Germinal center (tissue), 1 donor: ENCODE measurements around the gene IRF6.
A peak's percentile ranks its signal among the peaks of the same experiment; 100 is the strongest.

ENCODE experiments used
- DNase-seq: peaks from one replicate; pipeline ENCODE4 v3.0.0; 2012; ENCODE audit warnings: mixed read lengths, low spot score

The IRF6 gene

DNA sequence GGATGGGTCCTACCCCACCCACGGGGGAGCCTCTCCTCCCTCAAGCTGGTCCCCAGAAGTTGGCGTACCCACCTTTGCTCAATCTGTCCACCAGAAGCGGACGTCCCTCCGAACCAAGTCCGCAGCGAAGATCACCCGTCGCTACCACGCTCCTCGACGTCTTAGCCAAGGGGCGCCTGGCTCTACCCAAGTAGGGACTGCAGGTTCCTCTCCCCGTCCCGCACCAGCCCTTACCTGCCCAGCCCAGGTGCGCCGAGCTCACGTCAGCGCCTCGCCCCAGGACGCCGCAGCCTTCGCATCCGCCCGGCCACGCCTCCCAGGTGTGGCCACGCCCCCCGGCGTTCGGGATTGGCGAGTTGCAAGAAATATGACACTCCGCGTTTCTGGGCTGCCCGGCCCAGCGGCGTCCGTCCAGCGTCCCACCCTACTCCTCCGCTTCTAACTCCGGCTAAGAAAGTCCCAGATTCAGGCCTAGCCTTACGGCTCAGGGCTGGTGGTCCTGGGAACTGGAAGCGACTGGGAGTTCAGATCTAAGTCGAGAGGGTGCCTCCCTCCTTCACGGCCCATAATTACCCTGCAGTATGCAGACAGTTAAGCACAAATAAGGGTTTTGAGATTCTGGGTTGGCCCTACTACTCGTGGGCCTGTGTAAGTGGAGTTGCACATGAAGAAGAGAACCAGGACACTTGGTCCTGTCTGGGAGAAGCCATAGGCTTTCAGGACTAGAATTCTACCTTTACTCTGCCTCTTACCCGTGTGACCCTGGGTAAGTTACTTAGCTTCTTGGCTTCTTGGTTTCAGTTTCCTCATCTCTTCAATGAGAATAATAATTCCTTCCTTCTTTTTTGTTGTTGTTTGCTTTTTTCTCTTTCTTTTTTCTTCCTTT is at the start of gene IRF6:
TSS of gene IRF6 (minus strand) at position 268 of the 886 bp plus-strand sequence. CDS start 4,729 bp downstream, outside the sequence.
- DNase-seq: peak; percentile 88

DNA sequence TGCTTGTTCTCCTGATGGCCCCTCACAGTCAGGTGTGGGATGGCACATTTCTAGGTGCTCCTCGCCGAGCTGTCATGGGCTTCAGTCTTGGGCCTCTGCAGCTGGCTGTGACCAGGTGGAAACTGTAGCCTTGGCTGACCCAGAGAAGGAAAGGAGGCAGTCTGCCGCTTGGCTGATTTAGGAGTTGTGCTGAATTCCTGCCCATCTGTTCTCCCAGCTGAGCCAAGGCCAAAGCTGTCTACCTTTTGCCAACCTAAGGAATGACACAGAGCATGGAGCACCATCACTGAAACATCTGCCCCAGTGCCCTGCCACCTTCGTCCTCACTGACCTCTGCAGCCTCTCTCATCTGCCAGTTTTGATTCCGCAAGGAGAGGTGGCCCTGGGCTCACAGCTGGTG is 49.7 kb upstream of the IRF6 start:
- DNase-seq: no peak

DNA sequence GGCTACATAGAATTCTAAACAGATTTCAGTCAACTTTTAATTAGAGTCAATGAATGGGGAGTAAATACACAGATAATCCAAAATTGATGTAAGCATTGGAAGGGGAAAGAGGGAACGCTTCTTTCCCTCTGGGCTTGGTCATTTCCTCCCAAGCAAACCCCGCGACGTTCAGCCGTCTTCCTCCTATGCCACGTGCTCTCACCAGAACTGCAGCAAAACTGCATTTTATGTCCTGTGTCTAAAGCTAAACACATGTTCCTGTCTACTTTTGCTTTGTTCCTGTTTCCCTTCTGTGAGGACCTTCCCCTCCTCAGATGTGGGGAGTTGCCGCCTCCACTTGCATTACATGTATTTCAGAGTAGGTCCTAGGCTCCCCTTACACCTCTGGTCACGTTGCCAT is 49.1 kb upstream of the IRF6 start:
- DNase-seq: no peak

DNA sequence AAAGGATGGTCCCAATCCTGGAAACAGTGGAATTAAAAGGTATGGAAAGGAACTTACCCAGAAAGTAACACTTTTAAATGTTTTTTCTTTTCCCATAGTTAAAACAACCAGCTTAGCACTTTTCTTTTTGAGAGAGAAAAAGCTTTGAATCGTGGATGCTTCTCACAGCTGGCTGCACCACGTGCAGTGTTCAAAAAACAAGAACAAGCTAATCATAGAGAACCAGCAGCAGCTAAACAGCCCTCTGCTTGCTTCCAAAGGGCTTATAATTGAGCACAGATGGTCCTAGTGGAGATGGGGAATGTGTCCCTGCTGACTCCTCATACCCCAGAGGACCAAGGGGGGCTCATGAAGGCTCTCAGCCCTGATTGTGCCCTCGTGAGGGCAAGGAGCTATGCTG is 48.3 kb upstream of the IRF6 start:
- DNase-seq: no peak

DNA sequence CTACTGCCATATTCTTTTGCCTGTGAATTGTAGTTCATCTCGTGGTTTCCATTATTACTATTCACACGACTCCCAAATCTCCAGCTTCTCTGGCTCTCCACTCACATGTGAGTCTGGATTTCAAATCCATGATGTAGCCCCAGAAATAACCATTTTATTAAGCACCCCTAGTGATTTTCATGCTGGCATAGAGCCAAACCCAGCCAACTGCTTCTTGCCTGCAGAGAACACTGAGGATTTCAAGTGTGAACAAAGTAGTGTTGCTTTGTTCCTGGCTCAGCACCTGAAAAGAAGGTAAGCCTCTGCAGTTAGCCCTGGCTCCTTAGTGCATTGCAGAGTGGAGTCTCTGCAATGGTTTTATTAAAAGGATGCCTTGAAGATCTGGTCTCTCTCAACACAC is 47.7 kb upstream of the IRF6 start:
- no peak for DNase-seq

DNA sequence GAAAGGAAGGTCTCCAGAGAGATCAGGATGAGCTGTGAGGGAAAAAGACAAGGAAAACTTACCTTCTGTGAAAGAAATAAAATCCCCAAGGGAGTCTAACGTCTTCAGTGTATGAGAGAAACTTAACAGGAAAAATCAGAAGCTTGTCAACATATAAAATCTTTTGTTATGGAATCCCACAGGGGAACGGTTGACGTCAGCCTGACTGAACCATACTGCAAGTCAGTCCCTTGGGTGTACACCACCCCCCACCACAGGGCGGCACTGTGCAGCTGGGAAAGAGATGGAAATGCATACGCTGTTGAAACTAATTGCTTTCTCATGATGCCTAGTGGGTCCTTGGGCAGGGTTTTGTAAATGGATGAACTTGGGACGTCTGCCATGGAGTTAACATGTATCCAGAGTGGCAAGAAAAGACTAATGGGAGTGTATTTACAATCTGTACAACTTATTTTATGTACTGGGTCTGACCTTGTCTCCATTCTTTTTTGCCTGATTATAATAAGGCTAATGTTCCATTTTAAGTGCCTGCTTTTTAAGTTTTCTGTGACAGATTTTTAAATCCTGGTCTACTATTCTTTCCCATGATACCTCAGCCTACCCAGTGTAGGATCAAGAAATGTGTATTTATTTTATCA is 44.5 kb upstream of the IRF6 start:
- DNase-seq: peak; percentile 30

DNA sequence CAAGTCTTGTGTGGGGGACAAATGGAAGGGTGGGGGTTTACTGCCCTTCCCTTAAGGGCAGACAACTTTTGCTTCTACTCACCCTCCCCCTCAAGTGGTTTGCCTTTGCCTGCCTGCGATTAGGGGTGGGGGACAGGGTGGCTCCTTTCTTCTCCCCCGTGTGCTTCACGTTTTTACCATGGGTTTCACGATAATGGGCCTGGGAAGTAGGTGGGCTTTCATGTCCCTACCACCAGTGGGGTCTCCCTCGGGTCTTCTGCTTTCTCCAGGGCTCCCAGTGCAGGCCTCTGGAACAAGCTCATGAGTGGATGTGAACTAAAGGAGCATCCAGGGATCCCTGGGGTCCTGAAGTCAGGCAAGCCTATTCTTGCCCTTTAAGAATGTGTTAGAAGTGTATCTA is 43.4 kb upstream of the IRF6 start:
- no peak for DNase-seq

DNA sequence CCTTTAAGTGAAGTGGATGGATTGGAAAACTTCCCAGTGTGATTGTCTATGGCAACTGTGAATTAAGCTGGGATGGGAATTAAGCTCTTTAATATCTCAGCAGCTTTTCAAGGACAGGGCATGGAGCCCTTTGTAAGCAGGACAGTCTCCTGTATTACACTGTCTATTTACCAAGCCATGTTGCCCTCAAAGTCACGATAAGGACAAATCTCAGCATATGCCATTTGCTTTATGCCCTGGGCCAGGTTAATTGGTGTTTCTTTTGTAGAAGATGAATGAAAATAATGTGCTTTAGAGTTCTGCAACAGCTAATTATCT is 39.4 kb upstream of the IRF6 start:
- no peak for DNase-seq

GRCh38 chr1:209844695-209845407 is 38.9 kb upstream of the IRF6 start:
- DNase-seq: no peak

DNA sequence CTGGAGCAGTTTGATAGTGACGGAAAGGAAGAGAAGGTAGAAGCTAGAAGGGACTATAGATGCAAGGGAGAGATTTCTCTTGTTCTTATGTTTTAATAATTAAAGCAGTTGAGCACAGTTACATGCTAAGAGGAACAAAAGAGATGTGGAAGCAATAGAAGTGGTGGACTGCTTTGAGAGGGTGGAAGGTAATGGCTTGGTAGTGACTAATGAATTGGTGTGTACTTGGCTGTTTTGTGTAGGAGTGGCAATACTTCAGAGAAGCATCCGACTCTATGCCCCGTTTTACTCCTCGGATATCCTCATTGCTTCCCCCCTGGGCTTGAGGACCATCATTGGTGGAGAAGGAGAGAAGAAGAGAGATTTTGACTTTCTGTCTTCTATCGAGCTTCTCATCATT is 34.7 kb upstream of the IRF6 start:
- DNase-seq: no peak

DNA sequence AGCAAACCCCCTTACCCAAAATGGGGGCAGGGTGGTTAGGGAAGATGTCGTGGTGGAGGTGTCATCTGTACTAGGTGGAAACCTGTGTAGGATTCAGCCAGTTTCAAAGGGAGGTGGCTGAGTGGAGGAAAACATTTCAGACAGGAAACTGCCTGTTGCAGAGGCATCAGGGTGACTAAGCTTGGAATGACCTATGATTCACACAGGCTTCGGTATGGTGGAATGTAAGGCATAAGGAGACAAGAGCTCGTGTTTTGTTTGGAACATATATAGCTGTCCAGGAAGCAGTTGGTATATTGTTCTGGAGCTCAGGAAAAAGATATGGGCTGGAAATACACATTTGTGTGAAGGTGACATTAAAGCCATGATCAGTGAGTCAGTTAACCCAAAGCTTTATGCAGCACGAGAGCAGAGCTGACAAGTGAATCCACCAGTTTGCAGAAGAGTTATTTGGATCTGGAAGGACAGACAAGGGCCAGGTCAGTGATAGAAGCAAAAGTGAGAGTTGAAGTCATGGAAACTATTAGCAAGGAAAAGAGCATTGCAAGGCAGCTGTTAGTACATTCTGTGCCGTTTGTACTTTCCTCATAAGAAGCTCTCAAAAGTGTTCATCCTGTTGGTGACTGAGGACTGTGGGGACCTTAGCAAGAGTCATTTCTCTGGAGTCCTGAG is 34.1 kb upstream of the IRF6 start:
- DNase-seq: no peak

- DNase-seq: no peak
Measured at GRCh38 chr1:209838537-209838936, 32.6 kb upstream of the IRF6 start.

DNA sequence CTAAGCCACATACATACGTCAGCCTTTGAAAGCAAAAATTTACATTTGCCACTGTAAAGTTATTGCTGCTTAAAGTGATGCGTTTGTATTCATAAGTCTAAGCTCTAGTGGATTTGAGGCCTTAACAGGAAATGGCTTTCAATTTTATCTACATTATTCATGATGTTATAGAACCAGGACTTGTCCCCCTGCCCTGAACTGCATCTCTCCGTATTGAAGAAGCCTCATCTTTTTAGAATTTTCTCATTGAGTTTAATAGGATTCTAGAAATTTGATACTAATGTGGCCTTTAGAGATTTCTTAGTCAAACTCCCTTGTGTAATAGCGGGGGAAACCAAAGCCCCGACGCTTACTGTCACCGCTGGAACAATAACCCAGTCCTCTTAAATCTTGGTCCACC is 31.7 kb upstream of the IRF6 start:
- DNase-seq: no peak

- DNase-seq: no peak
Measured at GRCh38 chr1:209835782-209836298, 29.9 kb upstream of the IRF6 start.

- no peak for DNase-seq
Measured at GRCh38 chr1:209831615-209832014, 25.7 kb upstream of the IRF6 start.

DNA sequence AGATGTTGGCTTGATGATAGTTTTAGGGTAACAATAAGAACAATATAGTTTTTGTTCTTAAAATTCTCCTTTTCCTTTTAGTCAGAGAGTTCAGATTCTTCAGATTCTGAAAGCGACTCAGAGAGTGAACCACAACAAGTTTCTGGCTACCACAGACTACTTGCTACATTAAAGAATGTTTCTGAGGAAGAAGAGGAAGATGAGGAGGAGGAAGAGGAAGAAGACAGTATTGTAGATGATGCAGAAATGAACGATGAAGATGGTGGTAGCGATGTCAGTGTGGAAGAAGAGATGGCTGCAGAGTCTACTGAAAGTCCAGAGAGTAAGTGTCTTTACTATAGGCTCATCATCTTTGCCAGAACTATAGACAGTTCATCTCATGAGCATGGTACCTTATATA is 24.8 kb upstream of the IRF6 start:
- no peak for DNase-seq

DNA sequence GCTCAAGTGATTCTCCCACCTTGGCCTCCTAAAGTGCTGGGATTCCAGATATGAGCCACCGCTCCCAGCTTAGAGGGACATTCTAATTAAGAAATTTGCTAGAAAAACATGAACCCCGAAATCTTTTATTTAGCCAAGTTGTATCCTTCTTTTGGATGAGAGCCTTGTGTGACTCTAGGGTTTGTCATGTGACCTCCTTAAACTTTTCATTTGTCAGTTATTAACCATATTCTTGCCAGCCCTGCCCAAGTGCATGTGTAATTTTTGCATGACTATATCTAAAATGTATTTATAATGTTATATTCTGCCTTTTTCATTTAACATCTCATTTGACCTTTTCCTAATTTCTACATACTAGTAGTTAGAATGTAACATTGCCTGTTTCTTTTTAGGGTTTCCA is 23.8 kb upstream of the IRF6 start:
- no peak for DNase-seq

DNA sequence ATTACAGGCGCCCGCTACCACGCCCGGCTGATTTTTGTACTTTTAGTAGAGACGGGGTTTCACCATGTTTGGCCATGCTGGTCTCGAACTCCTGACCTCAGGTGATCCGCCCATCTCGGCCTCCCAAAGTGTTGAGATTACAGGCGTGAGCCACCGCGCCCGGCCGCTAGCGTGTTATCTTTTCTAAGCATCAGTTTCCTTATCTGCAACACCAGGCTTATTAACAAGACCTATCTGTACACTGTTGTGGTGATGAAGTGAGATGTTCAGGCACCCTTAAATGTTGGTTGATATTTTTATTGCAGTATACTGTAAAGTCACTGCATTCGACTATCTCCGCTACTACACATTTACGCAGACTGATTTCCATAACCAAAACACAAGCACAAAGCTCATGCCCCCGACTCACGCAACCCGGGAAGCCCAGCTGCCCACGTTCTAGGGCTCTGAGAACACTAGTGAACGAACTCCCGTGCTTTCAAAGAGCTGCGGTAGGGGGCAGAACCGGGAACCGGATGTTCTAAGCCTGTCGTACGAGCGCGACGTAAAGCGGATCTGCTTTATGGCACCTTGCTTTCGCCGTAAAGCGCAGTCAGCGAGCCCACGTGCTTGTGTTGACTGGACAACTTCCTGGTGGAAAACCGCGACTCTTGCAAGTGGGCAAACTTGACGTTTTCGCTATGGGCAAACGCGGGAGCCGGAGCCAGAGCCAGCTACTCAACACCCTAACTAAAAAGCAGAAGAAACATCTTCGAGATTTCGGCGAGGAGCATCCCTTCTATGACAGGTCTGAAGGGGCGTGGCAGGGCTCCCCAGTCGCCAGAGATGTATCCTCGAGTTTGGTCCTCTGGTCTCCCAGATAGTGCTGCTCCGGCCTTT is 21.7 kb upstream of the IRF6 start, which contains the start of gene UTP25:
TSS of gene UTP25 (plus strand) at position 589 of the 879 bp plus-strand sequence. CDS start at position 681, 92 bp downstream.
- peak; percentile 85 for DNase-seq

- DNase-seq: no peak
Measured at GRCh38 chr1:209825591-209826434, 19.9 kb upstream of the IRF6 start.
